K562 (cell line): ENCODE data around the gene HGD. TPM values are rescaled to one million over a fixed set of nuclear protein-coding genes. Genes with fewer than 3 reads are reported as not detected.

Source experiments
- ATAC-seq: fragments of 200-7000 bp; cut with Tn5 transposase; 3 replicates; pipeline ENCODE4 v1.9.1; 2020; ENCODE audit warnings: moderate library complexity
- BruUV-seq: library from RNA; stranded (reverse); fragments of 400-500 nt; replicated peaks from 2 replicates; lab custom pipeline; 2021; lab: Mats Ljungman, UMichigan
- CTCF ChIA-PET: fragments of 300-600 bp; formaldehyde crosslinking; extraction: SDS; loops from one replicate; lab custom pipeline; 2021; ENCODE audit warnings: low intra/inter-chr PET ratio; lab: Yijun Ruan, JAX
- POLR2A ChIA-PET: fragments of 300-600, 350-650 bp; sonication (Branson Sonifier 250); formaldehyde crosslinking; extraction: SDS; loops from one replicate; lab custom pipeline; 2021; ENCODE audit warnings: antibody characterized with exemption, inconsistent platforms; lab: Yijun Ruan, JAX
- DNase-seq, 4 experiments: peaks; one replicate each; pipeline versions ENCODE4 v3.0.0 to v3.0.0-alpha.2; 2011 to 2018; ENCODE audit warnings: low spot score in 3 of 4, mixed read lengths in 3 of 4; ENCODE audit errors: extremely low read depth in 1 of 4
- FAIRE-seq: peaks from 2 replicates; lab custom pipeline; 2011; peaks lifted over from hg19 to GRCh38; lab: Jason Lieb, UNC
- H2AFZ ChIP-seq: 2 replicates; pipeline ENCODE4 v1.6.0; 2011; ENCODE audit warnings: low read depth, low read length, control low read depth, inconsistent platforms
- H3K27ac ChIP-seq: fragments of 200-600 bp; 3 replicates; pipeline ENCODE4 v1.8.0; 2011; ENCODE audit warnings: low read depth, mild to moderate bottlenecking, control low read depth, inconsistent platforms, low read length, moderate library complexity, mixed read lengths; ENCODE audit errors: extremely low read depth
- H3K27me3 ChIP-seq, 2 experiments: fragments of 300-600 bp in 1 of 2; 2 replicates in 1 of 2; 3 replicates in 1 of 2; pipeline versions ENCODE4 v1.6.0 to v1.8.0; 2011; ENCODE audit warnings: inconsistent platforms in 2 of 2, low read length in 2 of 2, mild to moderate bottlenecking in 1 of 2, mixed read lengths in 1 of 2, moderate library complexity in 1 of 2; ENCODE audit not compliant: control insufficient read depth in 2 of 2, insufficient read depth in 2 of 2
- H3K36me3 ChIP-seq: fragments of 300-600 bp; 3 replicates; pipeline ENCODE4 v1.8.0; 2011; ENCODE audit warnings: mild to moderate bottlenecking, low read length, inconsistent platforms; ENCODE audit not compliant: control insufficient read depth, insufficient read depth
- H3K4me1 ChIP-seq, 2 experiments: fragments of 200-600 bp in 1 of 2; replicated peaks in 1 of 2; 2 replicates in 1 of 2; 3 replicates in 1 of 2; pipeline versions ENCODE4 v1.5.1 to v1.8.0; 2011; ENCODE audit warnings: inconsistent platforms in 2 of 2, low read length in 2 of 2, mild to moderate bottlenecking in 1 of 2, mixed read lengths in 1 of 2, moderate library complexity in 1 of 2; ENCODE audit not compliant: control insufficient read depth in 2 of 2, insufficient read depth in 2 of 2
- H3K4me2 ChIP-seq: 2 replicates; pipeline ENCODE4 v1.6.1; 2011; ENCODE audit warnings: low read length, control low read depth, inconsistent platforms, mixed read lengths; ENCODE audit not compliant: insufficient read depth
- H3K4me3 ChIP-seq: fragments of 200-600 bp; sonication (generic), shearing (Covaris generic); 2 replicates; pipeline ENCODE4 v1.5.1; 2016; ENCODE audit warnings: control low read depth, inconsistent platforms
- H3K79me2 ChIP-seq: fragments of 200-600 bp; 3 replicates; pipeline ENCODE4 v1.8.0; 2011; ENCODE audit warnings: low read length, inconsistent platforms; ENCODE audit not compliant: control insufficient read depth, insufficient read depth
- H3K9ac ChIP-seq, 2 experiments: 2 replicates each; pipeline versions ENCODE4 v1.6.0 to v1.6.1; 2011; ENCODE audit warnings: low read depth in 2 of 2, low read length in 2 of 2, control low read depth in 1 of 2, inconsistent platforms in 1 of 2, mild to moderate bottlenecking in 1 of 2, mixed read lengths in 1 of 2; ENCODE audit not compliant: insufficient read depth in 1 of 2
- H3K9me1 ChIP-seq: one replicate; pipeline ENCODE4 v1.6.0; 2011; ENCODE audit warnings: inconsistent platforms, mild to moderate bottlenecking, low read length, moderate library complexity; ENCODE audit not compliant: control insufficient read depth, insufficient read depth
- H3K9me3 ChIP-seq: replicated peaks from 2 replicates; pipeline ENCODE4 v1.5.1; 2011; ENCODE audit warnings: low read depth, low read length, inconsistent platforms; ENCODE audit not compliant: control insufficient read depth, insufficient read depth
- H4K20me1 ChIP-seq: replicated peaks from 2 replicates; pipeline ENCODE4 v1.6.1; 2011; ENCODE audit warnings: low read length, inconsistent platforms, mixed read lengths; ENCODE audit not compliant: control insufficient read depth, insufficient read depth
- BRD4 ChIP-seq: fragments of 200-600 bp; sonication (generic); IDR thresholded peaks from 2 replicates; pipeline ENCODE4 v1.6.1; 2017; ENCODE audit warnings: inconsistent platforms
- CCAR2 ChIP-seq: fragments of 200-400 bp; formaldehyde crosslinking; IDR thresholded peaks from 2 replicates; pipeline ENCODE4 v1.6.1; 2017; ENCODE audit warnings: mild to moderate bottlenecking, low read depth, low read length
- KDM4B ChIP-seq, 2 experiments: fragments of 450-650 bp in 1 of 2; sonication (generic) in 1 of 2; IDR thresholded peaks; 2 replicates each; pipeline ENCODE4 v1.6.1; 2016 to 2017; ENCODE audit warnings: borderline replicate concordance in 2 of 2, antibody characterized with exemption in 1 of 2, low read depth in 1 of 2, mild to moderate bottlenecking in 1 of 2
- KHSRP ChIP-seq: fragments of 450-650 bp; IDR thresholded peaks from 2 replicates; pipeline ENCODE4 v1.6.1; 2017
- ZNF766 ChIP-seq: fragments of 200-800 bp; sonication (Bioruptor generic); conservative IDR thresholded peaks from 2 replicates; pipeline ENCODE4 v1.6.1; 2016; ENCODE audit warnings: missing genetic modification characterization, missing compliant biosample characterization
- in situ Hi-C: fragments of 300-500 bp; cut with MboI; formaldehyde crosslinking; loops from 4 replicates; pipeline ENCODE4 v1.15.0; 2018; ENCODE audit warnings: inconsistent platforms, mixed read lengths
- intact Hi-C: fragments of 100-400 bp; cut with micrococcal nuclease; formaldehyde crosslinking; loops from 2 replicates; pipeline ENCODE4 v1.14.2; 2022
- polyA plus RNA-seq, 8 experiments: library from polyadenylated mRNA; depleted of rRNA in 4 of 8; stranded (reverse) in 5 of 8; unstranded in 3 of 8; fragments of >200 nt; fragmentation: Nextera tagmentation in 2 of 8; fragmentation: Illumina TruSeq in 1 of 8; extraction: Ambion mirVana in 2 of 8; extraction: Trizol in 1 of 8; gene quantifications; 2 replicates each; pipeline versions ENCODE4 v1.2.1 to v1.2.3, GENCODE V29; 2011 to 2014; ENCODE audit warnings: inconsistent platforms in 1 of 8, missing spikeins in 1 of 8
- total RNA-seq, 7 experiments: library from RNA; depleted of rRNA in 6 of 7; stranded (reverse); fragments of >200 nt in 6 of 7; fragmentation: Illumina TruSeq in 2 of 7; extraction: Trizol in 2 of 7; gene quantifications; 2 replicates each; pipeline versions ENCODE4 v1.2.1 to v1.2.3, GENCODE V29; 2011 to 2021; ENCODE audit warnings: low replicate concordance in 1 of 7
- TF ChIP-seq, protein P1 (sequence below): fragments of 450-650 bp; IDR thresholded peaks from 2 replicates; pipeline ENCODE4 v1.6.1; 2016; ENCODE audit warnings: missing biosample characterization, missing genetic modification characterization
- TF ChIP-seq, protein P2 (sequence below): sonication (generic); formaldehyde crosslinking; IDR thresholded peaks from 2 replicates; pipeline ENCODE4 v1.8.0; 2022; ENCODE audit warnings: mild to moderate bottlenecking, missing genetic modification reagents

Gene HGD
- total and polyA plus RNA-seq, 9 of the 15 experiments (the other 6 are each of a cell fraction or from before 2014, with no cell fraction given) = 0.08 to 0.25 (median 0.17) TPM; not detected in 4

DNA sequence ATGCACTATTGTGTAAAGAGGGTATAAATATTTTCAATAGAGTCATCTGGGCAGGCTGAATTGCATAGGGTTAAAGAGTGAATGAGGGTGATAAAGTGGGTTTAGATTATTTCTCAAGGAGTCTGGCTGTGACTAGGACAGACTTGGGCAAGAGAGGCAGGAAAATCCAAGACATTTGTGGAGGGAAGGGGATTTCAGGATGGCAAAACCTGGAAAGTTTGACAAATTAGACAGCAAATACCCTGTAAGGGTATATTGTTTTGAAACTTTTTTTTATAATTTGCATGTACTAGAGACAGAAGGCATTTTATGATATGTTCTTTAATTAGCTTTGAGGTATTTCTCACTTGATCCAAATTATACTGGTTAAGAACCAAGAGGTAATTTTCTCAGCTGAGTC is 17.1 kb downstream of the HGD start:
- Histone ChIP-seq H3K27ac (no peak overlapping the region), H3K36me3 (no peaks in the 10 kb centered on the region), H3K27me3 (no peaks in the 10 kb centered on the region), H2AFZ (no peak overlapping the region), H3K9me3 (no peaks in the 10 kb centered on the region), H3K4me1 (no peaks in the 10 kb centered on the region), H4K20me1 (no peaks in the 10 kb centered on the region), H3K4me2 (no peak overlapping the region), H3K4me3 (no peak overlapping the region), H3K9ac (no peak overlapping the region), H3K9me1 (no peaks in the 10 kb centered on the region), H3K79me2 (no peaks in the 10 kb centered on the region)
- FAIRE-seq (no peak), DNase-seq (no peak), ATAC-seq (no peak)
- intact Hi-C loops = no loop called here
- TF ChIP-seq ZNF766 (CRISPR knock-in tag) = no peak
- TF ChIP-seq CCAR2 = no peak
- TF ChIP-seq, protein P1, sequence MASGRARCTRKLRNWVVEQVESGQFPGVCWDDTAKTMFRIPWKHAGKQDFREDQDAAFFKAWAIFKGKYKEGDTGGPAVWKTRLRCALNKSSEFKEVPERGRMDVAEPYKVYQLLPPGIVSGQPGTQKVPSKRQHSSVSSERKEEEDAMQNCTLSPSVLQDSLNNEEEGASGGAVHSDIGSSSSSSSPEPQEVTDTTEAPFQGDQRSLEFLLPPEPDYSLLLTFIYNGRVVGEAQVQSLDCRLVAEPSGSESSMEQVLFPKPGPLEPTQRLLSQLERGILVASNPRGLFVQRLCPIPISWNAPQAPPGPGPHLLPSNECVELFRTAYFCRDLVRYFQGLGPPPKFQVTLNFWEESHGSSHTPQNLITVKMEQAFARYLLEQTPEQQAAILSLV (tag) = no peak
- TF ChIP-seq KHSRP = no peak
- TF ChIP-seq BRD4 = no peak
- TF ChIP-seq KDM4B (IDR thresholded peaks at IDR 0.05; ENCODE audit: borderline replicate concordance in 2 of 2, low read depth in 1 of 2) = no peak
- TF ChIP-seq, protein P2, sequence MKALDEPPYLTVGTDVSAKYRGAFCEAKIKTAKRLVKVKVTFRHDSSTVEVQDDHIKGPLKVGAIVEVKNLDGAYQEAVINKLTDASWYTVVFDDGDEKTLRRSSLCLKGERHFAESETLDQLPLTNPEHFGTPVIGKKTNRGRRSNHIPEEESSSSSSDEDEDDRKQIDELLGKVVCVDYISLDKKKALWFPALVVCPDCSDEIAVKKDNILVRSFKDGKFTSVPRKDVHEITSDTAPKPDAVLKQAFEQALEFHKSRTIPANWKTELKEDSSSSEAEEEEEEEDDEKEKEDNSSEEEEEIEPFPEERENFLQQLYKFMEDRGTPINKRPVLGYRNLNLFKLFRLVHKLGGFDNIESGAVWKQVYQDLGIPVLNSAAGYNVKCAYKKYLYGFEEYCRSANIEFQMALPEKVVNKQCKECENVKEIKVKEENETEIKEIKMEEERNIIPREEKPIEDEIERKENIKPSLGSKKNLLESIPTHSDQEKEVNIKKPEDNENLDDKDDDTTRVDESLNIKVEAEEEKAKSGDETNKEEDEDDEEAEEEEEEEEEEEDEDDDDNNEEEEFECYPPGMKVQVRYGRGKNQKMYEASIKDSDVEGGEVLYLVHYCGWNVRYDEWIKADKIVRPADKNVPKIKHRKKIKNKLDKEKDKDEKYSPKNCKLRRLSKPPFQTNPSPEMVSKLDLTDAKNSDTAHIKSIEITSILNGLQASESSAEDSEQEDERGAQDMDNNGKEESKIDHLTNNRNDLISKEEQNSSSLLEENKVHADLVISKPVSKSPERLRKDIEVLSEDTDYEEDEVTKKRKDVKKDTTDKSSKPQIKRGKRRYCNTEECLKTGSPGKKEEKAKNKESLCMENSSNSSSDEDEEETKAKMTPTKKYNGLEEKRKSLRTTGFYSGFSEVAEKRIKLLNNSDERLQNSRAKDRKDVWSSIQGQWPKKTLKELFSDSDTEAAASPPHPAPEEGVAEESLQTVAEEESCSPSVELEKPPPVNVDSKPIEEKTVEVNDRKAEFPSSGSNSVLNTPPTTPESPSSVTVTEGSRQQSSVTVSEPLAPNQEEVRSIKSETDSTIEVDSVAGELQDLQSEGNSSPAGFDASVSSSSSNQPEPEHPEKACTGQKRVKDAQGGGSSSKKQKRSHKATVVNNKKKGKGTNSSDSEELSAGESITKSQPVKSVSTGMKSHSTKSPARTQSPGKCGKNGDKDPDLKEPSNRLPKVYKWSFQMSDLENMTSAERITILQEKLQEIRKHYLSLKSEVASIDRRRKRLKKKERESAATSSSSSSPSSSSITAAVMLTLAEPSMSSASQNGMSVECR (CRISPR knock-in tag) = no peak
- ChIA-PET CTCF (no interaction called here), POLR2A (no interaction called here)
- BruUV-seq = no TSS peak
- in situ Hi-C loops = no loop called here
